Activated naive CD8-positive, alpha-beta T cell treated with anti-CD3 and anti-CD28 coated beads, Interleukin-2, amount 50 U/mL, for 24 hours (primary cell): ENCODE data around the gene MED29.

Experiments used
- ATAC-seq: fragments of 150-1000 bp; cut with Tn5 transposase; one replicate; pipeline ENCODE4 v1.10.0; 2021
- DNase-seq: peaks from one replicate; pipeline ENCODE4 v3.0.0; 2021
- H3K27ac Mint-ChIP-seq: one replicate; pipeline ENCODE4 v1.8.0; 2021; ENCODE audit warnings: mild to moderate bottlenecking, mixed read lengths
- H3K27me3 Mint-ChIP-seq: one replicate; pipeline ENCODE4 v1.8.0; 2021; ENCODE audit warnings: mixed read lengths
- H3K36me3 Mint-ChIP-seq: one replicate; pipeline ENCODE4 v1.8.0; 2021; ENCODE audit warnings: low read depth, mixed read lengths
- H3K4me1 Mint-ChIP-seq: one replicate; pipeline ENCODE4 v1.8.0; 2021; ENCODE audit warnings: mixed read lengths
- H3K4me3 Mint-ChIP-seq: one replicate; pipeline ENCODE4 v1.8.0; 2021; ENCODE audit warnings: mild to moderate bottlenecking, moderate library complexity, mixed read lengths
- H3K9me3 Mint-ChIP-seq: one replicate; pipeline ENCODE4 v1.8.0; 2021; ENCODE audit warnings: mixed read lengths

The MED29 gene

DNA sequence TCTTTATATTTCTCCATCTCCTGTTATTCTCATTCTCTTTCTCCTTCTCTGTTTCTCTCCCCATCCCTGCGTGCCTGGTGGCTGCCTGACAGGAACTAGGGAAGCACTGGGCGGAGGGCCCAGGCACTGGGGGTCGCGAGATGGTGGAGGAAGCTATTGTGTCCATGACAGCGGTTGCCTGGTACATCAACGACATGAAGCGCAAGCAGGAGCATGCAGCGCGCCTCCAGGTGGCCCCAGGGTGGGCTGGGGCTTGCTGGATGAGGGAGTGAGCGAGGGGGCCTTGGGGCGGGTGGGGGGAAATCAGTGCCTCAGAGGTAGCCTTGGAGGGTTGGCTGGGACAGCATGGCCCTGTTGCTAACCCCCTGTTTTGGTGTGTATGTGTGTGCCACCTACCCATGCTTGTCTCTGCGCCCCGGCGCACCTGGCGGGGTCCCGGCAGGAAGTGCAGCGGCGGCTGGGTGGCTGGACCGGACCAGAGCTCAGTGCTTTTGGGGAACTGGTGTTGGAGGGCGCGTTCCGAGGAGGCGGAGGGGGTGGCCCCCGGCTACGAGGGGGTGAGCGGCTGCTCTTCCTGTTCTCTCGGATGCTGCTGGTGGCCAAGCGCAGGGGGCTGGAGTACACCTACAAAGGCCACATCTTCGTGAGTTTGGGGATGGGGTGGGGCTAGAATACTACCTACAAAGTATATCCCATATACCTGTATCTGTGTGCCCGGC, 26.4 kb downstream of the MED29 start:
- no peak for DNase-seq
- no peak for ATAC-seq
- Mint-ChIP-seq H3K9me3 (no peaks in the 10 kb centered on the region), H3K4me1 (peaks cover 12% of the 10 kb centered on the region), H3K36me3 (peaks cover 3% of the 10 kb centered on the region), H3K27ac (no peak overlapping the region), H3K4me3 (no peak overlapping the region), H3K27me3 (no peaks in the 10 kb centered on the region)

DNA sequence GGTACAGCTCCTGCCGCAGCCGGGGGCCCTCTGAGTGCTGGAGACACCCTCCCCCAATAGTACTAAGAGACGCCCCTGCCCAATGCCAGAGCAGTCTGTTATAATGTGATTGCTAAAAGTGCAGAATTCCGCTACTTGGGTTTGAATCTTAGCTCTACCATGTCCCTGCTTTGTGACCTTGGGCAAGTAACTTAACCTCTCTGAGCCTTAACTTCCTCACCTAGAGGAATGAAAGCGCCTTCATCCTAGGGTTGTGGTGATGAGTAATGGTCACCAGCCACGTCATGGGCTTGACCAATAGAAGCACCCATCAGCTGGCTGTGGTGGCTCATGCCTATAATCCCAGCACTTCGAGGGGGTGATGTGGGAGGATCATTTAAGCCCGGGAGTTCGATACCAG, 27.8 kb downstream of the MED29 start:
- peaks cover 7% of the 10 kb centered on the region for H3K4me1 Mint-ChIP-seq
- DNase-seq = no peak
- no peak overlapping the region for H3K4me3 Mint-ChIP-seq
- no peaks in the 10 kb centered on the region for H3K27me3 Mint-ChIP-seq
- H3K9me3 Mint-ChIP-seq = no peaks in the 10 kb centered on the region
- H3K27ac Mint-ChIP-seq = no peak overlapping the region
- no peak for ATAC-seq
- peaks cover 5% of the 10 kb centered on the region for H3K36me3 Mint-ChIP-seq

DNA sequence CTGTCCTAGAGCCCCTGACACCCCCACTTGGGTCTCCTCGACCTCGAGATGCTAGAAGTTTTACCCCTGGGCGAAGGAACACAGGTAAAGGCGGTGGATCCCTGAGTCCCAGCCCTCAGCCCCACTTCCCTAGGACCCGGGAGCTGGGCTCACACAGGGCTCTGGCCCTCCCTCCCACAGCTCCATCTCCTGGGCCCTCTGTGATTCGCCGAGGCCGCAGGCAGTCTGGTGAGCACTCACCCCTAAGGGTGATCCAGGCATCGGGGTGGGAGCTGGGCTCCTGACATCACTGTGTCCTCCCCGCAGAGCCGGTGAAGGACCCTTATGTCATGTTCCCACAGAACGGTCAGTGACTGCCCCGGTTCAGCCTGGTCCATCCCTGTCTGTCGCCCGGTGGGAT, 29.6 kb downstream of the MED29 start:
- H3K27me3 Mint-ChIP-seq = no peaks in the 10 kb centered on the region
- H3K36me3 Mint-ChIP-seq = peaks cover 5% of the 10 kb centered on the region
- H3K27ac Mint-ChIP-seq = no peak overlapping the region
- DNase-seq (no peak), ATAC-seq (no peak)
- H3K4me3 Mint-ChIP-seq = no peak overlapping the region
- no peaks in the 10 kb centered on the region for H3K9me3 Mint-ChIP-seq
- no peaks in the 10 kb centered on the region for H3K4me1 Mint-ChIP-seq

DNA sequence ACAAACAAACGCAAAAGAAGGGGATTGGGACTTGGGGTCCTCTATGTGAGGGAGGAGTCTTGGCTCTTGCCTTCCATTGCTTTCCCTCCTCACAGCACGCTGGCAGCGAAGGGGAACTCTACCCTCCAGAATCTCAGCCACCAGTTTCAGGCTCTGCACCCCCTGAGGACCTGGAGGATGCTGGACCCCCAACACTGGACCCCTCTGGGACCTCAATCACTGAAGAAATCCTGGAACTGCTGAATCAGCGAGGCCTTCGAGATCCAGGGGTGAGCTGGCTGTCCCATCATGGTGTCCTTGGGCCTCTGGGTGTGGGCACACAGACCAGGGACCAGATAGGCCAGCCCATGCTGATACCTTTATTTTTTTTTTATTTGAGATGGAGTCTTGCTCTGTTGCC, 30.8 kb downstream of the MED29 start:
- no peak overlapping the region for H3K4me3 Mint-ChIP-seq
- ATAC-seq (no peak), DNase-seq (no peak)
- no peaks in the 10 kb centered on the region for H3K9me3 Mint-ChIP-seq
- H3K27ac Mint-ChIP-seq = no peak overlapping the region
- H3K27me3 Mint-ChIP-seq = no peaks in the 10 kb centered on the region
- no peaks in the 10 kb centered on the region for H3K4me1 Mint-ChIP-seq
- peaks cover 5% of the 10 kb centered on the region for H3K36me3 Mint-ChIP-seq

DNA sequence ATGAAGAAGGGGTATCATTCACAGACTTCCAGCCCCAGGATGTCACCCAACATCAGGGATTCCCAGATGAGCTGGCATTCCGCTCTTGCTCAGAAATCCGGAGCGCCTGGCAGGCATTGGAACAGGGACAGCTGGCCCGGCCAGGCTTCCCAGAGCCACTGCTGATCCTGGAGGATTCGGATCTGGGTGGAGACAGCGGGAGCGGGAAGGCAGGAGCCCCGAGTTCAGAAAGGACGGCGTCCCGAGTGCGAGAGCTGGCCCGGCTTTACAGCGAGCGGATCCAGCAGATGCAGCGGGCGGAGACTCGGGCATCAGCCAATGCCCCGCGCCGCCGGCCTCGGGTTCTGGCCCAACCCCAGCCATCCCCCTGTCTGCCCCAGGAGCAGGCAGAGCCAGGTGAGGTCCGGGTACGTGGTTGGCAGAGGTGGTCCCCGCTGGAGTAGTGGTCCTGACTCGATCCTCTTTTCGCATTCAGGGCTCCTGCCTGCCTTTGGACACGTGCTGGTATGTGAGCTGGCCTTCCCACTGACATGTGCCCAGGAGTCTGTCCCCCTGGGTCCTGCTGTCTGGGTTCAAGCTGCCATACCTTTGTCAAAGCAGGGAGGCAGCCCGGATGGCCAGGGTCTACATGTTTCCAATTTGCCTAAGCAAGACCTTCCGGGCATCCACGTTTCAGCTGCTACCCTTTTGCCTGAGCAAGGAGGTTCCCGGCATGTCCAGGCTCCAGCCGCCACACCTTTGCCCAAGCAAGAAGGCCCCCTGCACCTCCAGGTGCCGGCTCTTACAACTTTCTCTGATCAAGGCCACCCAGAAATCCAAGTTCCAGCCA, 32.3 kb downstream of the MED29 start:
- H3K36me3 Mint-ChIP-seq = peaks cover 5% of the 10 kb centered on the region
- H3K9me3 Mint-ChIP-seq = no peaks in the 10 kb centered on the region
- no peak overlapping the region for H3K27ac Mint-ChIP-seq
- no peak overlapping the region for H3K4me3 Mint-ChIP-seq
- ATAC-seq = no peak
- no peaks in the 10 kb centered on the region for H3K4me1 Mint-ChIP-seq
- no peak for DNase-seq
- no peaks in the 10 kb centered on the region for H3K27me3 Mint-ChIP-seq

DNA sequence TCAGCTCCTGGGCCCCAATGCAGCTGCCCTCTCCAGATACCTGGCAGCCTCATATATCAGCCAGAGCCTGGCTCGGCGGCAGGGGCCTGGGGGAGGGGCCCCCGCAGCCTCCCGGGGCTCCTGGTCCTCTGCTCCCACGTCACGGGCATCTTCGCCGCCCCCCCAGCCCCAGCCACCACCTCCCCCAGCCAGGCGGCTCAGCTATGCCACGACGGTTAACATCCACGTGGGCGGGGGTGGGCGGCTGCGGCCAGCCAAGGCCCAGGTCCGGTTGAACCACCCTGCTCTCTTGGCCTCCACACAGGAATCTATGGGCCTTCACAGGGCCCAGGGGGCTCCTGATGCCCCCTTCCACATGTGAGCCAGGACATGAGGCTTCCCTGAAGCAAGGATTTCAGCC, 33.8 kb downstream of the MED29 start:
- Mint-ChIP-seq H3K9me3 (no peaks in the 10 kb centered on the region), H3K36me3 (peaks cover 2% of the 10 kb centered on the region), H3K27me3 (no peaks in the 10 kb centered on the region), H3K4me3 (no peak overlapping the region), H3K4me1 (no peaks in the 10 kb centered on the region), H3K27ac (no peak overlapping the region)
- DNase-seq (no peak), ATAC-seq (no peak)

DNA sequence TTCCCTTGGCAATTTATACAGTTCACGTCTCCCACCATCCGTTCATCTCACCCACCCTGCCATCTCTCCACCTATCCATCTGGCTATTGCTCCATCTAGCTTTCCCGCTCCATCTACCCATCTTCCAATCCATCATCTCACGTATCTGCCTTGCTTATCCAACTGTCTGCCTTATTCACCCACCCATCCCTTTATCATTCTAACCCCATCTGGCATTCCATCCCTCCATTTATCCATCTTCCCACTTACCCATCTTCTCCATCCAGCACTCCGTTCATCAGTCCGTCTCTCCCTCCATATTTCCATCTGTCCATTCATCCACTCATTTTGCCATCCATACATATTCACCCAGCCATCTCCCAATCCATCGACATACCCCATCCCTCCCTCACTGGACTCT, 34.6 kb downstream of the MED29 start:
- H3K27me3 Mint-ChIP-seq = no peaks in the 10 kb centered on the region
- no peak overlapping the region for H3K27ac Mint-ChIP-seq
- no peaks in the 10 kb centered on the region for H3K9me3 Mint-ChIP-seq

DNA sequence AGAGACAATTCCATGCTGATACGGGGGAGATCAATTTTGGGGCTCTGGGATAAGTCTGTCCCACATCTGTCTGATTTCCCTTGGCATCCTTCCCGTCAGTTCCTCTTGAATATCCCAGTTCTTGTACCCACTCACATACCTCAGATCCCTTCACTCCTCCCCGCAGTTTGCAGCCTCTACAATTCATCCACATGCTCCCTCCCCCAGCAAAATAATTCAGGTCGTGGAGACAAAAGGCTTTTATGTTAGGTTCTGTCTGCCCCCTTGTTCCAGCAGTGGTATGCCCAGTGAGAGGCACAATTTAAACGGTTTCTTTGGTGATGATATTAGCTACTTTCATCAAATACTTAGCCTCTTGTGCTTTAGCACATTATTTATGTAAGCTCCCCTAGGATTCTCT, 35.0 kb downstream of the MED29 start:
- no peak for DNase-seq
- H3K9me3 Mint-ChIP-seq = no peaks in the 10 kb centered on the region
- no peak overlapping the region for H3K27ac Mint-ChIP-seq
- no peak for ATAC-seq
- H3K36me3 Mint-ChIP-seq = peaks cover 6% of the 10 kb centered on the region
- H3K4me3 Mint-ChIP-seq = no peak overlapping the region
- H3K27me3 Mint-ChIP-seq = no peaks in the 10 kb centered on the region
- H3K4me1 Mint-ChIP-seq = peaks cover 9% of the 10 kb centered on the region

More for the DNA sequence above, 34.6 kb downstream of the MED29 start:
- no peak for DNase-seq
- Mint-ChIP-seq H3K36me3 (peaks cover 2% of the 10 kb centered on the region), H3K4me3 (no peak overlapping the region), H3K4me1 (peaks cover 5% of the 10 kb centered on the region)
- no peak for ATAC-seq

DNA sequence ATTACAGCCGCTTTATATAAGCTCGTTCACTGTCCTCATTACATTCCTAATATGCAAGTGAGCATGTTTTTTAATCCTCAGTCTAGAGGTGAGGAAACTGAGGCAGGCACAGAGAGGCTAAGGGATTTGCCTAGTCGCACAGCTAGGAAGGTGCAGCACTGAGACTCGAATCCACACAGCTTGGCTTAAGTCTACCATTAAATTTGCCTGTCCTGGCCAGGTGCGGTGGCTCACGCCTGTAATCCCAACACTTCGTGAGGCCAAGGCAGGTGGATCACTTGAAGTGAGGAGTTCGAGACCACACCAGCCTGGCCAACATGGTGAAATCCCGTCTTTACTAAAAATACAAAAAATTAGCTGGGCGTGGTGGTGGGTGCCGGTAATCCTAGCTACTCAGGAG, 36.5 kb downstream of the MED29 start:
- Mint-ChIP-seq H3K27me3 (no peaks in the 10 kb centered on the region), H3K27ac (no peak overlapping the region), H3K9me3 (no peaks in the 10 kb centered on the region), H3K4me3 (no peak overlapping the region), H3K36me3 (peaks cover 13% of the 10 kb centered on the region), H3K4me1 (peaks cover 17% of the 10 kb centered on the region)
- ATAC-seq (no peak), DNase-seq (no peak)

DNA sequence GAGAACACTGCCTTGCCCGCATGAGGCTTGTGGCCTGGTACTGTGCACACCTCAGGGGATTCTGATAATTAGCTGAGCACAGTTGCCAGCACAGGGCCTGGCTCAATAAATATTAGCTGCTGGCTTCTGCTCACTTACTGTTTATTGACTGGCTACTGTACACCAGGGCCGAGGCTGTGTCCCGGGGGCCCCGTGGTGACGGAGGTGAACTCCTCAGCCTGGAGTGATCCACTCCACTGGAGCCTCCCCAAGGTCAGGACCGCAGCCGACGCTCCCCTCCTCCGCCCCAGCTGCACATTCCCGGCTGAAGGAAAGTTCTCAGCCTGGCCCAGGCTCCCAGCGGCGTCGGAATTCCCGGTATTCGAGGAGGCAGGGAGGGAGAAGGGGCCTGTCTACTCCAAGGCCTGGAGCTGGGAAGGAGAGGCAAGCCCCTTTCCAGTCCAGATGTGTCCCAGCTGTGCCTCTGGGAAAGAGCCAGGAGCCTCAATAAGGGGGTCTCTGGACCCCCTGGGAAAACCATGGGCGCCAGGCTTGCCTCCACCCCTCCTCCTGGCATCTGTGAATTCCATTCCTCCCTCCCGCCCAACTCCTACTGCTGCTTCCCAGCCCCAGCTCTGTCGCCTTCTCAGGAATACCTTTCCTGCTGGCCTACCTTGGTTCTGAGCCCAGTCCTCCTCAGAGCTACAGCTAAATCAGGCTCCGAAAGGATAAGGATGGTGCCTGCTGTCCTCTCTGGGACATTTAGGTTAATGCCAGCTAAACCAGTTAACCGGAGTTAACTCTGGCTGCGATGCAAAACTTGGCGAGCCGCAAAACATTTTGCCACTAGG, 37.3 kb downstream of the MED29 start:
- Mint-ChIP-seq H3K9me3 (no peaks in the 10 kb centered on the region), H3K4me3 (no peak overlapping the region), H3K4me1 (peaks cover 25% of the 10 kb centered on the region), H3K27me3 (no peaks in the 10 kb centered on the region), H3K36me3 (peaks cover 19% of the 10 kb centered on the region), H3K27ac (no peak overlapping the region)
- no peak for DNase-seq
- ATAC-seq = no peak

DNA sequence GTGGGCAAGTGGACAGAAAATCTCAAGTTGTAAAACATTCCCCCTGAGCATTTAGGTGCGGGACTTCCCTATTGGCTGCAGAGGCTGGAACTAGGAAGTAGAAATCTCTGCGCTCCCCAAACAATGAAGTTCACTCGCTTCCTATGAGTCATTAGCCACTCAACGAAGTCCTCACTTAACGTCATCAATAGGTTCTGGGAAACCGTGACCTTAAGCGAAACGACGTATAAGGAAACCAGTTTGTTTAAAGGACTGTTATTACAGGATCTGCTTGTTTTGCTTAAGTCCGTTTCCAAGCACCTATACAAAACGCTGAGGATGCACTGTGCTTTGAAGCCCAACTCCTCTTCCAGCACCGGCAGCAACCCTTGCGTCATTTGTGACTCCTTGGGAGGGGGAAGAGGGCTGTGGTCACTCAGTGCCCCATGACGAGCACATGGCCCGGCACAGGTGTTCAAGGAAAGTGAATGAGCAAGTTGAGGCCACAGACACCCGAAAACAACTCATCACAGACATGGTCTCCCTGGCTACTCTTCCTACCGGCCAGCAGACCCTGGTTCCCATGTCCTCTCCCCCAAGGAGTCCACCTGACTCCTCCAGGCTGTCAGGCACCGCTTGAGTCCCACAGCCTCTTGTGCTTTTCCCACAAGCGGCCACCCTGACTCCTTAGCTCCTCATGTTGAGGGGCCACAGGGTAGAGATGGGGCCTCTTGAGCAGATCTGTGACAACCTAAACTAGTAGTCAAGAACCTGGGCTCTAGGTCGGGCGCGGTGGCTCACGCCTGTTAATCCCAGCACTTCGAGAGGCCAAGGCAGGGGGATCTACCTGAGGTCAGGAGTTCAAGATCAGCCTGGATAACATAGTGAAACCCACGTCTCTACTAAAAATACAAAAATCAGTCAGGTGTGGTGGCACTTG, 39.8 kb downstream of the MED29 start:
- peaks cover 46% of the 10 kb centered on the region for H3K4me1 Mint-ChIP-seq
- peak; percentile 77 for ATAC-seq
- peak; percentile 53 for DNase-seq
- no peaks in the 10 kb centered on the region for H3K9me3 Mint-ChIP-seq
- peak overlapping the region; percentile 91 for H3K27ac Mint-ChIP-seq
- peaks cover 41% of the 10 kb centered on the region for H3K36me3 Mint-ChIP-seq
- H3K27me3 Mint-ChIP-seq = peaks cover 3% of the 10 kb centered on the region
- H3K4me3 Mint-ChIP-seq = peak overlapping the region; percentile 28

DNA sequence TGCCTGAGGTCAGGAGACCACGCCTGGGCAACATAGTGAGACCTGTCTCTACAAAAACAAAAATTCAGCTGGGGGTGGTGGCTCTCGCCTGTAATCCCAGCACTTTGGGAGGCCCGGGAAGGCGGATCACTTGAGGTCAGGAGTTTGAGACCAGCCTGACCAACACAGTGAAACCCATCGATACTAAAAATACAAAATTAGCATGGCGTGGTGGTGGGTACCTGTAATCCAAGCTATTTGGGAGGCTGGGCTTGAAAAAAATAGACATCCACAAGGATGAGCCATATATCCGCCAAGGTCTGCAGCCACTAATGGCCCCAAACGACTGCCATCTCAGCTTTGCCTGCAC, 41.5 kb downstream of the MED29 start:
- no peak for ATAC-seq
- Mint-ChIP-seq H3K9me3 (no peaks in the 10 kb centered on the region), H3K36me3 (peaks cover 41% of the 10 kb centered on the region), H3K27ac (peak overlapping the region; percentile 70), H3K4me3 (peak overlapping the region; percentile 100), H3K4me1 (peaks cover 57% of the 10 kb centered on the region), H3K27me3 (peaks cover 5% of the 10 kb centered on the region)
- DNase-seq = no peak

DNA sequence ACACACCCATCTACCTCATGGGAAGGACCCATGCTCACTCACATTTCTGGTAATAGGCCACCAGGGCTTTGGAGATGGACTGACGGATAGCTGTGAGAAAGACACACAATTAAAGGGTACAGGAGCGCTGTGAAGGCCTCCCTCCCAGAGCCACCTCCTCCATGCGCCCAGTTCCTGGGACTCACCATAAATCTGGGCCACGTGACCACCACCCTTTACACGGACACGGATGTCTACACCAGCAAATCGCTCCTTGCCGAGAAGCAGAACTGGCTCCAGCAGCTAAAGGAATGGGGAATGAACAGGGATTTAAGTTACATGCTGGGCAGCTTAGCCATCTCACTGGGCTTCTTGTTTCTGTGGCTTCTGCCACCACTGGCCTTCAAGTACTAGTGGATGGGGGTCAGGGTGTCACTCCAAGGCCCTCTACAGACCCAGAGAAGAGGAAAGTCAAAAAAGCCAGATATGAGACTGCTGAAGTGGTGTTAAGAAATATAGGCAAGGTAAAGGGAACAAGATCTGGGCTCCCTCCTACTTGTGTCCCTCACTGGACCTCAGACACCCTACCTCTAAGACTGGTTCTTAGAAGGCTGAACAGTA, 42.4 kb downstream of the MED29 start:
- Mint-ChIP-seq H3K4me3 (peak overlapping the region; percentile 100), H3K27ac (peak overlapping the region; percentile 99), H3K27me3 (peaks cover 5% of the 10 kb centered on the region), H3K36me3 (peaks cover 41% of the 10 kb centered on the region), H3K4me1 (peaks cover 57% of the 10 kb centered on the region), H3K9me3 (no peaks in the 10 kb centered on the region)
- ATAC-seq = no peak
- no peak for DNase-seq
